GM12878 (cell line): ENCODE results near the gene MYO1E.

Experiments used
- DPF2 ChIP-seq: fragments of 450-650 bp; IDR thresholded peaks from 2 replicates; pipeline ENCODE4 v1.6.1; 2017; ENCODE audit warnings: mild to moderate bottlenecking
- EP300 ChIP-seq, 2 experiments: fragments of 150-350 bp in 1 of 2; IDR thresholded peaks; 2 replicates each; pipeline ENCODE4 v1.6.1; 2011 to 2012; ENCODE audit warnings: low read depth in 2 of 2, low read length in 2 of 2, borderline replicate concordance in 1 of 2, improper control_type of control experiment in 1 of 2, inconsistent platforms in 1 of 2; ENCODE audit not compliant: control insufficient read depth in 1 of 2
- EZH2 ChIP-seq: IDR thresholded peaks from 2 replicates; pipeline ENCODE4 v1.6.1; 2012; ENCODE audit warnings: low read depth, mild to moderate bottlenecking, control low read depth, inconsistent platforms, low read length, borderline replicate concordance; ENCODE audit not compliant: control insufficient read depth
- FOXM1 ChIP-seq: IDR thresholded peaks from 2 replicates; pipeline ENCODE4 v1.6.1; 2012; ENCODE audit warnings: low read depth, mild to moderate bottlenecking, inconsistent platforms, low read length, moderate library complexity
- NR2F1 ChIP-seq: fragments of 450-650 bp; conservative IDR thresholded peaks from 2 replicates; pipeline ENCODE4 v1.6.1; 2017; ENCODE audit warnings: mild to moderate bottlenecking
- POLR2AphosphoS5 ChIP-seq: IDR thresholded peaks from 2 replicates; pipeline ENCODE4 v1.6.1; 2011; ENCODE audit warnings: mild to moderate bottlenecking, low read length, inconsistent platforms
- RELA ChIP-seq: fragments of 450-650 bp; IDR thresholded peaks from 2 replicates; pipeline ENCODE4 v1.8.0; 2014; ENCODE audit warnings: borderline replicate concordance; ENCODE audit not compliant: partially characterized antibody
- RFX5 ChIP-seq: IDR thresholded peaks from 2 replicates; pipeline ENCODE4 v1.6.1; 2011; ENCODE audit warnings: low read depth, low read length, improper control_type of control experiment
- SMC3 ChIP-seq: IDR thresholded peaks from 2 replicates; pipeline ENCODE4 v1.6.1; 2011; ENCODE audit warnings: low read length, improper control_type of control experiment, borderline replicate concordance
- SREBF2 ChIP-seq: IDR thresholded peaks from 2 replicates; pipeline ENCODE4 v1.6.1; 2012; ENCODE audit warnings: mild to moderate bottlenecking, low read length
- TF ChIP-seq, protein P1 (sequence below), 3 experiments: IDR thresholded peaks in 2 of 3; conservative IDR thresholded peaks in 1 of 3; 2 replicates each; pipeline ENCODE4 v1.5.1; 2011; ENCODE audit warnings: low read depth in 3 of 3, low read length in 3 of 3, mild to moderate bottlenecking in 3 of 3, control low read depth in 2 of 3, moderate library complexity in 2 of 3, inconsistent platforms in 1 of 3, mixed read lengths in 1 of 3; ENCODE audit not compliant: control insufficient read depth in 2 of 3, insufficient read depth in 1 of 3; ENCODE audit errors: extremely low read depth in 1 of 3
- TF ChIP-seq, protein P2 (sequence below): fragments of 450-650 bp; formaldehyde crosslinking; IDR thresholded peaks from 2 replicates; pipeline ENCODE4 v1.5.0; 2022; ENCODE audit warnings: mild to moderate bottlenecking, missing genetic modification characterization
- TF ChIP-seq, protein P3 (sequence below): IDR thresholded peaks from 2 replicates; pipeline ENCODE4 v1.6.1; 2011; ENCODE audit warnings: low read depth, low read length, improper control_type of control experiment, borderline replicate concordance
- TF ChIP-seq, protein P4 (sequence below): fragments of 450-650 bp; IDR thresholded peaks from 2 replicates; pipeline ENCODE4 v1.6.1; 2016; ENCODE audit warnings: mild to moderate bottlenecking, moderate library complexity, borderline replicate concordance

DNA sequence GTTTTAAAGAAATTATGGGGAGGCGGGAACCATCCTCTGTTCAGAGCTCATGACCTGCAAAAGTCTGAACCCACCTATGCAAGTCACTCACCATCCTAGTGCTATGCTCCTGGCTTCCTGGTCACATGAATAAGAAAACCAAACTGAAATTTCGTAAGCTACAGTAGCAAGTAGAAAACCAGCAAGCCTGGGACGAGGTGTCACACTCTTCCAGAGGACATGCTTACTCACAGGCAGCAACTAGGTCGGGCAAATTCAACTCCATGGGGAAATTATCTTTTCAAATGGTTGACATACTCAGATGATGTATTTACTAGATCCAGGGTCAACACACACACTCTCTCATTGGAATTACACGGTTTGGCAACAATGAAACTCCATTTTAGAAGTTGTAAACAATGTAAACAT is 134.7 kb downstream of the MYO1E start:
- TF ChIP-seq EP300 (IDR thresholded peaks at IDR 0.05; ENCODE audit: borderline replicate concordance in 1 of 2, control insufficient read depth in 1 of 2, low read depth in 2 of 2, low read length in 2 of 2), result no peak
- no peak for TF ChIP-seq DPF2
- no peak for TF ChIP-seq RFX5
- TF ChIP-seq, protein P1, sequence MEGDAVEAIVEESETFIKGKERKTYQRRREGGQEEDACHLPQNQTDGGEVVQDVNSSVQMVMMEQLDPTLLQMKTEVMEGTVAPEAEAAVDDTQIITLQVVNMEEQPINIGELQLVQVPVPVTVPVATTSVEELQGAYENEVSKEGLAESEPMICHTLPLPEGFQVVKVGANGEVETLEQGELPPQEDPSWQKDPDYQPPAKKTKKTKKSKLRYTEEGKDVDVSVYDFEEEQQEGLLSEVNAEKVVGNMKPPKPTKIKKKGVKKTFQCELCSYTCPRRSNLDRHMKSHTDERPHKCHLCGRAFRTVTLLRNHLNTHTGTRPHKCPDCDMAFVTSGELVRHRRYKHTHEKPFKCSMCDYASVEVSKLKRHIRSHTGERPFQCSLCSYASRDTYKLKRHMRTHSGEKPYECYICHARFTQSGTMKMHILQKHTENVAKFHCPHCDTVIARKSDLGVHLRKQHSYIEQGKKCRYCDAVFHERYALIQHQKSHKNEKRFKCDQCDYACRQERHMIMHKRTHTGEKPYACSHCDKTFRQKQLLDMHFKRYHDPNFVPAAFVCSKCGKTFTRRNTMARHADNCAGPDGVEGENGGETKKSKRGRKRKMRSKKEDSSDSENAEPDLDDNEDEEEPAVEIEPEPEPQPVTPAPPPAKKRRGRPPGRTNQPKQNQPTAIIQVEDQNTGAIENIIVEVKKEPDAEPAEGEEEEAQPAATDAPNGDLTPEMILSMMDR (IDR thresholded peaks at IDR 0.05 in 2 of 3, conservative IDR thresholded peaks at IDR 0.05 in 1 of 3; ENCODE audit: control insufficient read depth in 2 of 3, extremely low read depth in 1 of 3, insufficient read depth in 1 of 3, low read depth in 3 of 3, low read length in 3 of 3), result no peak
- TF ChIP-seq NR2F1, result no peak
- no peak for TF ChIP-seq FOXM1
- no peak for TF ChIP-seq SMC3
- TF ChIP-seq, protein P2, sequence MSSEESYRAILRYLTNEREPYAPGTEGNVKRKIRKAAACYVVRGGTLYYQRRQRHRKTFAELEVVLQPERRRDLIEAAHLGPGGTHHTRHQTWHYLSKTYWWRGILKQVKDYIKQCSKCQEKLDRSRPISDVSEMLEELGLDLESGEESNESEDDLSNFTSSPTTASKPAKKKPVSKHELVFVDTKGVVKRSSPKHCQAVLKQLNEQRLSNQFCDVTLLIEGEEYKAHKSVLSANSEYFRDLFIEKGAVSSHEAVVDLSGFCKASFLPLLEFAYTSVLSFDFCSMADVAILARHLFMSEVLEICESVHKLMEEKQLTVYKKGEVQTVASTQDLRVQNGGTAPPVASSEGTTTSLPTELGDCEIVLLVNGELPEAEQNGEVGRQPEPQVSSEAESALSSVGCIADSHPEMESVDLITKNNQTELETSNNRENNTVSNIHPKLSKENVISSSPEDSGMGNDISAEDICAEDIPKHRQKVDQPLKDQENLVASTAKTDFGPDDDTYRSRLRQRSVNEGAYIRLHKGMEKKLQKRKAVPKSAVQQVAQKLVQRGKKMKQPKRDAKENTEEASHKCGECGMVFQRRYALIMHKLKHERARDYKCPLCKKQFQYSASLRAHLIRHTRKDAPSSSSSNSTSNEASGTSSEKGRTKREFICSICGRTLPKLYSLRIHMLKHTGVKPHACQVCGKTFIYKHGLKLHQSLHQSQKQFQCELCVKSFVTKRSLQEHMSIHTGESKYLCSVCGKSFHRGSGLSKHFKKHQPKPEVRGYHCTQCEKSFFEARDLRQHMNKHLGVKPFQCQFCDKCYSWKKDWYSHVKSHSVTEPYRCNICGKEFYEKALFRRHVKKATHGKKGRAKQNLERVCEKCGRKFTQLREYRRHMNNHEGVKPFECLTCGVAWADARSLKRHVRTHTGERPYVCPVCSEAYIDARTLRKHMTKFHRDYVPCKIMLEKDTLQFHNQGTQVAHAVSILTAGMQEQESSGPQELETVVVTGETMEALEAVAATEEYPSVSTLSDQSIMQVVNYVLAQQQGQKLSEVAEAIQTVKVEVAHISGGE, result no peak
- TF ChIP-seq EZH2, result no peak
- TF ChIP-seq SREBF2, result no peak
- peak; percentile 69; the same call in 1 of the 2 replicates for TF ChIP-seq POLR2AphosphoS5
- no peak for TF ChIP-seq RELA
- TF ChIP-seq, protein P3, sequence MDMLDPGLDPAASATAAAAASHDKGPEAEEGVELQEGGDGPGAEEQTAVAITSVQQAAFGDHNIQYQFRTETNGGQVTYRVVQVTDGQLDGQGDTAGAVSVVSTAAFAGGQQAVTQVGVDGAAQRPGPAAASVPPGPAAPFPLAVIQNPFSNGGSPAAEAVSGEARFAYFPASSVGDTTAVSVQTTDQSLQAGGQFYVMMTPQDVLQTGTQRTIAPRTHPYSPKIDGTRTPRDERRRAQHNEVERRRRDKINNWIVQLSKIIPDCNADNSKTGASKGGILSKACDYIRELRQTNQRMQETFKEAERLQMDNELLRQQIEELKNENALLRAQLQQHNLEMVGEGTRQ, result no peak
- TF ChIP-seq, protein P4, sequence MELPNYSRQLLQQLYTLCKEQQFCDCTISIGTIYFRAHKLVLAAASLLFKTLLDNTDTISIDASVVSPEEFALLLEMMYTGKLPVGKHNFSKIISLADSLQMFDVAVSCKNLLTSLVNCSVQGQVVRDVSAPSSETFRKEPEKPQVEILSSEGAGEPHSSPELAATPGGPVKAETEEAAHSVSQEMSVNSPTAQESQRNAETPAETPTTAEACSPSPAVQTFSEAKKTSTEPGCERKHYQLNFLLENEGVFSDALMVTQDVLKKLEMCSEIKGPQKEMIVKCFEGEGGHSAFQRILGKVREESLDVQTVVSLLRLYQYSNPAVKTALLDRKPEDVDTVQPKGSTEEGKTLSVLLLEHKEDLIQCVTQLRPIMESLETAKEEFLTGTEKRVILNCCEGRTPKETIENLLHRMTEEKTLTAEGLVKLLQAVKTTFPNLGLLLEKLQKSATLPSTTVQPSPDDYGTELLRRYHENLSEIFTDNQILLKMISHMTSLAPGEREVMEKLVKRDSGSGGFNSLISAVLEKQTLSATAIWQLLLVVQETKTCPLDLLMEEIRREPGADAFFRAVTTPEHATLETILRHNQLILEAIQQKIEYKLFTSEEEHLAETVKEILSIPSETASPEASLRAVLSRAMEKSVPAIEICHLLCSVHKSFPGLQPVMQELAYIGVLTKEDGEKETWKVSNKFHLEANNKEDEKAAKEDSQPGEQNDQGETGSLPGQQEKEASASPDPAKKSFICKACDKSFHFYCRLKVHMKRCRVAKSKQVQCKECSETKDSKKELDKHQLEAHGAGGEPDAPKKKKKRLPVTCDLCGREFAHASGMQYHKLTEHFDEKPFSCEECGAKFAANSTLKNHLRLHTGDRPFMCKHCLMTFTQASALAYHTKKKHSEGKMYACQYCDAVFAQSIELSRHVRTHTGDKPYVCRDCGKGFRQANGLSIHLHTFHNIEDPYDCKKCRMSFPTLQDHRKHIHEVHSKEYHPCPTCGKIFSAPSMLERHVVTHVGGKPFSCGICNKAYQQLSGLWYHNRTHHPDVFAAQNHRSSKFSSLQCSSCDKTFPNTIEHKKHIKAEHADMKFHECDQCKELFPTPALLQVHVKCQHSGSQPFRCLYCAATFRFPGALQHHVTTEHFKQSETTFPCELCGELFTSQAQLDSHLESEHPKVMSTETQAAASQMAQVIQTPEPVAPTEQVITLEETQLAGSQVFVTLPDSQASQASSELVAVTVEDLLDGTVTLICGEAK, result no peak
